ENCODE measurements around the gene GPR171.

- TF ChIP-seq CTCF (IDR thresholded peaks at IDR 0.05) (no peak), EZH2 (IDR thresholded peaks at IDR 0.05) (no peak)
Measured at GRCh38 chr3:151199554-151200438, 3.2 kb downstream of the GPR171 start.
